HEK293 (cell line): ENCODE data around the gene GLMP.

Source experiments
- HOXA7 ChIP-seq: sonication (generic); formaldehyde crosslinking; IDR thresholded peaks from 2 replicates; pipeline ENCODE4 v1.8.1; 2022; ENCODE audit warnings: missing genetic modification reagents, borderline replicate concordance
- HOXC10 ChIP-seq: sonication (generic); formaldehyde crosslinking; IDR thresholded peaks from 2 replicates; pipeline ENCODE4 v1.8.1; 2023; ENCODE audit warnings: mild to moderate bottlenecking, missing genetic modification reagents
- IKZF3 ChIP-seq: fragments of 450-650 bp; IDR thresholded peaks from 2 replicates; pipeline ENCODE4 v1.5.0; 2018; ENCODE audit warnings: missing biosample characterization, mild to moderate bottlenecking, missing genetic modification characterization, moderate library complexity
- KLF10 ChIP-seq: fragments of 450-650 bp; IDR thresholded peaks from 2 replicates; pipeline ENCODE4 v1.5.1; 2018; ENCODE audit warnings: missing biosample characterization, mild to moderate bottlenecking, missing genetic modification characterization
- KLF9 ChIP-seq: fragments of 450-650 bp; formaldehyde crosslinking; IDR thresholded peaks from 2 replicates; pipeline ENCODE4 v1.5.1; 2016; ENCODE audit warnings: missing biosample characterization, missing genetic modification characterization, low read depth
- REPIN1 ChIP-seq: fragments of 450-650 bp; formaldehyde crosslinking; IDR thresholded peaks from 2 replicates; pipeline ENCODE4 v1.5.1; 2017; ENCODE audit warnings: missing biosample characterization, missing genetic modification characterization, low read depth
- SALL2 ChIP-seq: fragments of 450-650 bp; formaldehyde crosslinking; IDR thresholded peaks from 2 replicates; pipeline ENCODE4 v1.5.0; 2017; ENCODE audit warnings: missing biosample characterization, mild to moderate bottlenecking, missing genetic modification characterization, borderline replicate concordance
- ZFP41 ChIP-seq: fragments of 450-650 bp; formaldehyde crosslinking; IDR thresholded peaks from 2 replicates; pipeline ENCODE4 v1.5.1; 2016; ENCODE audit warnings: missing biosample characterization, missing genetic modification characterization, borderline replicate concordance
- ZNF174 ChIP-seq: fragments of 450-650 bp; formaldehyde crosslinking; IDR thresholded peaks from 2 replicates; pipeline ENCODE4 v1.5.0; 2017; ENCODE audit warnings: missing biosample characterization, mild to moderate bottlenecking, missing genetic modification characterization
- ZNF19 ChIP-seq: fragments of 450-650 bp; formaldehyde crosslinking; IDR thresholded peaks from 2 replicates; pipeline ENCODE4; 2016; ENCODE audit warnings: missing biosample characterization, missing genetic modification characterization, low read depth
- ZNF202 ChIP-seq: fragments of 450-650 bp; formaldehyde crosslinking; IDR thresholded peaks from 2 replicates; pipeline ENCODE4 v1.5.1; 2016; ENCODE audit warnings: missing biosample characterization, missing genetic modification characterization, borderline replicate concordance
- ZNF214 ChIP-seq: fragments of 450-650 bp; formaldehyde crosslinking; IDR thresholded peaks from 2 replicates; pipeline ENCODE4 v1.5.1; 2017; ENCODE audit warnings: missing biosample characterization, mild to moderate bottlenecking, missing genetic modification characterization, borderline replicate concordance
- ZNF239 ChIP-seq: fragments of 450-650 bp; formaldehyde crosslinking; IDR thresholded peaks from 2 replicates; pipeline ENCODE4 v1.5.1; 2016; ENCODE audit warnings: missing biosample characterization, missing genetic modification characterization
- ZNF24 ChIP-seq: fragments of 450-650 bp; formaldehyde crosslinking; IDR thresholded peaks from 2 replicates; pipeline ENCODE4 v1.5.1; 2016; ENCODE audit warnings: missing biosample characterization, missing genetic modification characterization
- ZNF266 ChIP-seq: fragments of 450-650 bp; formaldehyde crosslinking; IDR thresholded peaks from 2 replicates; pipeline ENCODE4 v1.5.1; 2016; ENCODE audit warnings: missing biosample characterization, missing genetic modification characterization, low read depth
- ZNF302 ChIP-seq: fragments of 450-650 bp; formaldehyde crosslinking; IDR thresholded peaks from 2 replicates; pipeline ENCODE4 v1.5.1; 2016; ENCODE audit warnings: missing biosample characterization, missing genetic modification characterization, low read depth
- ZNF335 ChIP-seq: fragments of 450-650 bp; formaldehyde crosslinking; conservative IDR thresholded peaks from 2 replicates; pipeline ENCODE4 v1.5.1; 2016; ENCODE audit warnings: missing biosample characterization, missing genetic modification characterization
- ZNF341 ChIP-seq: fragments of 450-650 bp; formaldehyde crosslinking; IDR thresholded peaks from 2 replicates; pipeline ENCODE4; 2016; ENCODE audit warnings: low read depth, missing biosample characterization, missing genetic modification characterization
- ZNF366 ChIP-seq: fragments of 450-650 bp; formaldehyde crosslinking; conservative IDR thresholded peaks from 2 replicates; pipeline ENCODE4 v1.5.1; 2016; ENCODE audit warnings: missing biosample characterization, missing genetic modification characterization
- ZNF416 ChIP-seq: fragments of 450-650 bp; formaldehyde crosslinking; IDR thresholded peaks from 2 replicates; pipeline ENCODE4 v1.5.1; 2016; ENCODE audit warnings: missing biosample characterization, missing genetic modification characterization
- ZNF510 ChIP-seq: fragments of 450-650 bp; formaldehyde crosslinking; IDR thresholded peaks from 2 replicates; pipeline ENCODE4 v1.5.1; 2018; ENCODE audit warnings: mild to moderate bottlenecking, missing genetic modification characterization, missing biosample characterization; ENCODE audit not compliant: insufficient replicate concordance
- ZNF529 ChIP-seq: fragments of 450-650 bp; formaldehyde crosslinking; IDR thresholded peaks from 2 replicates; pipeline ENCODE4 v1.5.1; 2017; ENCODE audit warnings: missing genetic modification characterization, missing biosample characterization; ENCODE audit not compliant: insufficient replicate concordance
- ZNF626 ChIP-seq: fragments of 450-650 bp; sonication (Bioruptor Pico); formaldehyde crosslinking; IDR thresholded peaks from 2 replicates; pipeline ENCODE4 v1.5.1; 2018; ENCODE audit warnings: missing biosample characterization, missing genetic modification characterization, inconsistent platforms
- ZNF658 ChIP-seq: fragments of 450-650 bp; formaldehyde crosslinking; IDR thresholded peaks from 2 replicates; pipeline ENCODE4; 2016; ENCODE audit warnings: missing biosample characterization, missing genetic modification characterization
- ZNF791 ChIP-seq: fragments of 450-650 bp; formaldehyde crosslinking; IDR thresholded peaks from 2 replicates; pipeline ENCODE4 v1.5.1; 2016; ENCODE audit warnings: missing biosample characterization, missing genetic modification characterization
- ZSCAN16 ChIP-seq: fragments of 450-650 bp; formaldehyde crosslinking; IDR thresholded peaks from 2 replicates; pipeline ENCODE4 v1.5.1; 2016; ENCODE audit warnings: missing biosample characterization, missing genetic modification characterization
- ZSCAN23 ChIP-seq: fragments of 450-650 bp; formaldehyde crosslinking; IDR thresholded peaks from 2 replicates; pipeline ENCODE4 v1.5.1; 2016; ENCODE audit warnings: missing biosample characterization, missing genetic modification characterization
- TF ChIP-seq, protein P1 (sequence below): fragments of 450-650 bp; formaldehyde crosslinking; IDR thresholded peaks from 2 replicates; pipeline ENCODE4 v1.5.1; 2016; ENCODE audit warnings: missing biosample characterization, missing genetic modification characterization
- TF ChIP-seq, protein P2 (sequence below): fragments of 450-650 bp; formaldehyde crosslinking; IDR thresholded peaks from 2 replicates; pipeline ENCODE4 v1.5.1; 2016; ENCODE audit warnings: missing biosample characterization, missing genetic modification characterization
- TF ChIP-seq, protein P3 (sequence below): fragments of 450-650 bp; formaldehyde crosslinking; conservative IDR thresholded peaks from 2 replicates; pipeline ENCODE4 v1.5.1; 2016; ENCODE audit warnings: low read depth, missing biosample characterization, missing genetic modification characterization
- TF ChIP-seq, protein P4 (sequence below): fragments of 450-650 bp; IDR thresholded peaks from 2 replicates; pipeline ENCODE4 v1.5.1; 2018; ENCODE audit warnings: missing biosample characterization, missing genetic modification characterization

Gene GLMP

DNA sequence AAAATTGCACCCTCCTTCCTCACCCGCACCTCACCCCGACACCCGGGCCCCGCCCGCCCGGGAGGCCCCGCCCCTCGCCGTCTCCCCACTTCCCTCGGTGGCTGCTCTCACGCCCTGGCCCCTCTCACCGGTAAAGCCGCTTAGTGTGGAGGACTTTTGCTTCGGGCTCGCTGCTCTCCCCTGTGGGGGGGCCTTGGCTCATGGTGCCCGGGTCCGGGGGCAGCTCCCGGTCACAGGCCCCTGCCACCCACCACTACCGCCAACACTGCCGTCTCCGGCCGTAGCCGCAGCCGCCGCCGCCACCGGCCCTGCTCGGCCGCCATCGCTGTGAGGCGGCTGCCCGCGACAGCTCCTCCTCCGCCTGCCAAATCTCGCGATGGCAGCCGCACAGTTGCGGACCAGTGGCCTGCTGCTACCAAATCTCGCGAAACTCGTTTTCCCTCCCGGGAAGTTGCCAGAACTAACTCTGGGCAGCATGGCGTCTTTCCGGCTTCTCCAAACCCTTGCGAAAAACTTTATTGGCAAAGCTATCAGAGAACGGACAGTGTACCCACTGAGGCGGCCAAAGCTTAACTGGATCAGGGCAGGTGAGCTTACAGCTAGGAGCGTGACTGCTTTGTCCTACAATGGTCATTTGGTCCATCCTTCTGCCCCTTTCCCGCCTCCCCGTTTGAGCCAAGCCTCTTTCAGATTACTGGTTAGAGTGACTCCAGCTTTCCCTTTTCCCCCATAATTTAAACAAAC is 12.8 kb downstream of the GLMP start, which contains the start of gene SMG5 (continued):
- TF ChIP-seq ZNF335 (tag by site-specific recombination), result peak; percentile 94
- TF ChIP-seq ZNF302 (tag by site-specific recombination), result no peak
- peak; percentile 20; the same call in 1 of the 2 replicates for TF ChIP-seq ZNF341 (tag by site-specific recombination)
- TF ChIP-seq HOXC10, result no peak
- TF ChIP-seq, protein P1, sequence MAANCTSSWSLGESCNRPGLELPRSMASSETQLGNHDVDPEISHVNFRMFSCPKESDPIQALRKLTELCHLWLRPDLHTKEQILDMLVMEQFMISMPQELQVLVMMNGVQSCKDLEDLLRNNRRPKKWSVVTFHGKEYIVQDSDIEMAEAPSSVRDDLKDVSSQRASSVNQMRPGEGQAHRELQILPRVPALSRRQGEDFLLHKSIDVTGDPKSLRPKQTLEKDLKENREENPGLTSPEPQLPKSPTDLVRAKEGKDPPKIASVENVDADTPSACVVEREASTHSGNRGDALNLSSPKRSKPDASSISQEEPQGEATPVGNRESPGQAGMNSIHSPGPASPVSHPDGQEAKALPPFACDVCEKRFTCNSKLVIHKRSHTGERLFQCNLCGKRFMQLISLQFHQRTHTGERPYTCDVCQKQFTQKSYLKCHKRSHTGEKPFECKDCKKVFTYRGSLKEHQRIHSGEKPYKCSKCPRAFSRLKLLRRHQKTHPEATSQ (tag by site-specific recombination), result 0 out of 2 replicates have a peak, but pooled peaks have one; percentile 19
- TF ChIP-seq, protein P2, sequence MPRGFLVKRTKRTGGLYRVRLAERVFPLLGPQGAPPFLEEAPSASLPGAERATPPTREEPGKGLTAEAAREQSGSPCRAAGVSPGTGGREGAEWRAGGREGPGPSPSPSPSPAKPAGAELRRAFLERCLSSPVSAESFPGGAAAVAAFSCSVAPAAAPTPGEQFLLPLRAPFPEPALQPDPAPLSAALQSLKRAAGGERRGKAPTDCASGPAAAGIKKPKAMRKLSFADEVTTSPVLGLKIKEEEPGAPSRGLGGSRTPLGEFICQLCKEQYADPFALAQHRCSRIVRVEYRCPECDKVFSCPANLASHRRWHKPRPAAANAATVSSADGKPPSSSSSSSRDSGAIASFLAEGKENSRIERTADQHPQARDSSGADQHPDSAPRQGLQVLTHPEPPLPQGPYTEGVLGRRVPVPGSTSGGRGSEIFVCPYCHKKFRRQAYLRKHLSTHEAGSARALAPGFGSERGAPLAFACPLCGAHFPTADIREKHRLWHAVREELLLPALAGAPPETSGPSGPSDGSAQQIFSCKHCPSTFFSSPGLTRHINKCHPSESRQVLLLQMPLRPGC, result peak; percentile 69
- 0 out of 2 replicates have a peak, but pooled peaks have one; percentile 47 for TF ChIP-seq KLF10 (tag by site-specific recombination)
- no peak for TF ChIP-seq ZNF214 (tag by site-specific recombination)
- no peak for TF ChIP-seq SALL2 (tag by site-specific recombination)
- TF ChIP-seq ZNF791 (tag by site-specific recombination), result no peak
- TF ChIP-seq ZFP41 (tag by site-specific recombination), result no peak
- no peak; the same call in 1 of the 2 replicates for TF ChIP-seq ZNF626 (tag by site-specific recombination)
- 0 out of 2 replicates have a peak, but pooled peaks have one; percentile 78 for TF ChIP-seq ZSCAN23 (tag by site-specific recombination)
- TF ChIP-seq ZNF239, result no peak
- no peak for TF ChIP-seq ZNF174 (tag by site-specific recombination)
- no peak for TF ChIP-seq ZNF19 (tag by site-specific recombination)
- no peak for TF ChIP-seq ZNF658 (tag by site-specific recombination)
- TF ChIP-seq ZNF366 (tag by site-specific recombination), result no peak; the same call in 1 of the 2 replicates
- peak; percentile 93 for TF ChIP-seq ZNF24 (tag by site-specific recombination)
- TF ChIP-seq, protein P3, sequence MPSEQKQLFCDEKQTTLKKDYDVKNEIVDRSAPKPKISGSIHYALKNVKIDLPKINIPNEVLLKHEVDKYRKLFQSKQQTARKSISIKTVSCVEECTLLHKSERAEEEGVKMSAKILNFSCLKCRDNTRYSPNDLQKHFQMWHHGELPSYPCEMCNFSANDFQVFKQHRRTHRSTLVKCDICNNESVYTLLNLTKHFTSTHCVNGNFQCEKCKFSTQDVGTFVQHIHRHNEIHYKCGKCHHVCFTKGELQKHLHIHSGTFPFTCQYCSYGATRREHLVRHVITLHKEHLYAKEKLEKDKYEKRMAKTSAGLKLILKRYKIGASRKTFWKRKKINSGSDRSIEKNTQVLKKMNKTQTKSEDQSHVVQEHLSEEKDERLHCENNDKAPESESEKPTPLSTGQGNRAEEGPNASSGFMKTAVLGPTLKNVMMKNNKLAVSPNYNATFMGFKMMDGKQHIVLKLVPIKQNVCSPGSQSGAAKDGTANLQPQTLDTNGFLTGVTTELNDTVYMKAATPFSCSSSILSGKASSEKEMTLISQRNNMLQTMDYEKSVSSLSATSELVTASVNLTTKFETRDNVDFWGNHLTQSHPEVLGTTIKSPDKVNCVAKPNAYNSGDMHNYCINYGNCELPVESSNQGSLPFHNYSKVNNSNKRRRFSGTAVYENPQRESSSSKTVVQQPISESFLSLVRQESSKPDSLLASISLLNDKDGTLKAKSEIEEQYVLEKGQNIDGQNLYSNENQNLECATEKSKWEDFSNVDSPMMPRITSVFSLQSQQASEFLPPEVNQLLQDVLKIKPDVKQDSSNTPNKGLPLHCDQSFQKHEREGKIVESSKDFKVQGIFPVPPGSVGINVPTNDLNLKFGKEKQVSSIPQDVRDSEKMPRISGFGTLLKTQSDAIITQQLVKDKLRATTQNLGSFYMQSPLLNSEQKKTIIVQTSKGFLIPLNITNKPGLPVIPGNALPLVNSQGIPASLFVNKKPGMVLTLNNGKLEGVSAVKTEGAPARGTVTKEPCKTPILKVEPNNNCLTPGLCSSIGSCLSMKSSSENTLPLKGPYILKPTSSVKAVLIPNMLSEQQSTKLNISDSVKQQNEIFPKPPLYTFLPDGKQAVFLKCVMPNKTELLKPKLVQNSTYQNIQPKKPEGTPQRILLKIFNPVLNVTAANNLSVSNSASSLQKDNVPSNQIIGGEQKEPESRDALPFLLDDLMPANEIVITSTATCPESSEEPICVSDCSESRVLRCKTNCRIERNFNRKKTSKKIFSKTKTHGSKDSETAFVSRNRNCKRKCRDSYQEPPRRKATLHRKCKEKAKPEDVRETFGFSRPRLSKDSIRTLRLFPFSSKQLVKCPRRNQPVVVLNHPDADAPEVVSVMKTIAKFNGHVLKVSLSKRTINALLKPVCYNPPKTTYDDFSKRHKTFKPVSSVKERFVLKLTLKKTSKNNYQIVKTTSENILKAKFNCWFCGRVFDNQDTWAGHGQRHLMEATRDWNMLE (tag by site-specific recombination), result peak; percentile 72; the same call in 1 of the 2 replicates
- no peak for TF ChIP-seq ZNF510
- no peak for TF ChIP-seq ZNF202
- peak; percentile 78 for TF ChIP-seq KLF9 (tag by site-specific recombination)
- TF ChIP-seq ZNF266 (tag by site-specific recombination), result no peak
- no peak for TF ChIP-seq ZNF416
- no peak; the same call in 1 of the 2 replicates for TF ChIP-seq ZSCAN16 (tag by site-specific recombination)
- TF ChIP-seq, protein P4, sequence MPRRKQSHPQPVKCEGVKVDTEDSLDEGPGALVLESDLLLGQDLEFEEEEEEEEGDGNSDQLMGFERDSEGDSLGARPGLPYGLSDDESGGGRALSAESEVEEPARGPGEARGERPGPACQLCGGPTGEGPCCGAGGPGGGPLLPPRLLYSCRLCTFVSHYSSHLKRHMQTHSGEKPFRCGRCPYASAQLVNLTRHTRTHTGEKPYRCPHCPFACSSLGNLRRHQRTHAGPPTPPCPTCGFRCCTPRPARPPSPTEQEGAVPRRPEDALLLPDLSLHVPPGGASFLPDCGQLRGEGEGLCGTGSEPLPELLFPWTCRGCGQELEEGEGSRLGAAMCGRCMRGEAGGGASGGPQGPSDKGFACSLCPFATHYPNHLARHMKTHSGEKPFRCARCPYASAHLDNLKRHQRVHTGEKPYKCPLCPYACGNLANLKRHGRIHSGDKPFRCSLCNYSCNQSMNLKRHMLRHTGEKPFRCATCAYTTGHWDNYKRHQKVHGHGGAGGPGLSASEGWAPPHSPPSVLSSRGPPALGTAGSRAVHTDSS, result peak; percentile 46; the same call in 1 of the 2 replicates
- TF ChIP-seq ZNF529 (tag by site-specific recombination), result no peak
- TF ChIP-seq IKZF3 (tag by site-specific recombination), result peak; percentile 86
- peak; percentile 83 for TF ChIP-seq REPIN1
- TF ChIP-seq HOXA7 (CRISPR knock-in tag), result no peak
